Left forelimb (tissue), 1 donor: ENCODE data around the gene NTSR1.

Source experiments
- DNase-seq: peaks from one replicate; pipeline ENCODE4 v3.0.0-alpha.2; 2018; ENCODE audit warnings: low spot score

Gene NTSR1

DNA sequence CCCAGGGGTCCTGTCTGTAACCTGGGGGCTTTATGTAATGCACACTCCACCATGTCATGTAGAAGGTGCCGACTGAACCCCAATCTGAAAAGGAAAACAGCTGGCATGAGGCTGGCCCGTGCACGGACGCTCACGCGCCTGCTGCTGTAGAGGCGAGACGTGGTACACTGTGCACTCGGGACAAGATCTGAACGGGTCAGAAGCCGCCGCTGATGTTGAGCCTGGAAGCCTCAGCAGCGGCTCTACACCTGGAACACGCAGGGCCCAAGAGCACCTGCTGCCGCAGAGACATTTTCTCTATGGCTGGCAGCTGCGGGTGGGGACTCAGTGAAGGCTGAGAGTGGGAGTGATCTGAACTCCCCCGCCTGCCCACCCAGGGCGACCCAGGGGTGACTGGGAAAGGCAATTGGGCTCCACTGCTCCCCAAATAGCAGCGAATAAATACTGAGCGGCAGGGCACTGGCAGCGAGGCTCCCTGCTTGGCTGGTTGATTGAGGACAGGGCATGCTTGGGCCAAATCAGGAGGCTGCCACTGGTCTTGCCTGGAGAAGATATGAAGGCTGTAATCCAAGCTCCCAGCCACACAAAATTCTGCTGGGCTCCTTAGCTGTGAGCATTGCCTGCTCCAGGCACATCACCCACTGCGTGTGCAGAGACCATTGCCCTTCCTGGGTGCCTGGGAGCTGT is 93.5 kb downstream of the NTSR1 start:
- no peak for DNase-seq

DNA sequence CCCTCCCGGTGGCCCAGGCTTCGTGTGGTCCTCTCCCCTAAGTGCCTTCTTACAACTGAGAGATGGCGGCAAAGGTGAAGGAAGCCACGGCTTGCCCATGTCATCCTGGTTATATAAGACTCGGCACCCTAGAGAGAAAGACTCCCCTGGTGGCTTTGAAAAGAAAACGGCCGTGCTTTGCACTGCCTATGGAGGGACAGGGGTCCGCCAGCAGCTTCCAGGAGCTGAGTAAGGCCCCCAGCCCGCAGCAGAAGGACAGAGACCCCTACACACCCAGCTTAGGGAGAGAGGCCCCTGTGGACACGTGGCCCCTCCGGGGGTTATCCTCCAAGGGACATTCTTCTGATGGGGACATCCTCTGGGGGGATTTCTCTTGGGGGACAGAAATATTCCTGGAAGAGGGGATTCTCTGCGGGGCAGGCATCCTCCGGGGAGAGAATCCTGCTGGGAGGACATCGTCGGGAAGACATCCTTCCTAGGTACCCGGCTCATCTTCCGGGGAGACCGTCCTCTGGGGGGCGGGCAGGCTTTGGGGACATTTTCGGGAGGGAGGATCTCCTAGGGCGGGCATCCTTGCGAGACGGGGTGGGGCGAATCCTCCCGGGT is 95.5 kb downstream of the NTSR1 start:
- DNase-seq, result no peak

DNA sequence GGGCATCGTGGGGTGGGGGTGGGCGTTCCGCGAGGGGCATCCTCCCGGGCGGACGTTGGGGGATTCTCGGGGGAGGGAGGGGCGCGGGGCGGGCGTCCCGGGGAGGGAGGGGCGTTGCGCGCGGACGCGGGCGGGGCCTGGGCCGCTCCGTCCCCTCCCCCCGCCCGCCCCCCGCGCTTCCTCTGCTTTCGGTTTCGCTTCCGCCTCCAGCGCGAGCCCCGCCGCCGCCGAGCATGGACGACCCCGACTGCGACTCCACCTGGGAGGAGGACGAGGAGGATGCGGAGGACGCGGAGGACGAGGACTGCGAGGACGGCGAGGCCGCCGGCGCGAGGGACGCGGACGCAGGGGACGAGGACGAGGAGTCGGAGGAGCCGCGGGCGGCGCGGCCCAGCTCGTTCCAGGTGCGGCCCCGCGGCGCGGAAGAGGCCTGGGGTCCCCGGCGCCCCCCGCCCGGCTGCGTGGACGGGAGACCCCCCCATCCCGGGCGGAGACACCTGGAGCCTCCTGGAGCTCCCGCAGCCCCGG is 96.1 kb downstream of the NTSR1 start, which contains the start of gene OGFR:
TSS of gene OGFR (plus strand) at position 209 of the 528 bp plus-strand sequence. CDS start at position 234, 25 bp downstream.
- no peak for DNase-seq

DNA sequence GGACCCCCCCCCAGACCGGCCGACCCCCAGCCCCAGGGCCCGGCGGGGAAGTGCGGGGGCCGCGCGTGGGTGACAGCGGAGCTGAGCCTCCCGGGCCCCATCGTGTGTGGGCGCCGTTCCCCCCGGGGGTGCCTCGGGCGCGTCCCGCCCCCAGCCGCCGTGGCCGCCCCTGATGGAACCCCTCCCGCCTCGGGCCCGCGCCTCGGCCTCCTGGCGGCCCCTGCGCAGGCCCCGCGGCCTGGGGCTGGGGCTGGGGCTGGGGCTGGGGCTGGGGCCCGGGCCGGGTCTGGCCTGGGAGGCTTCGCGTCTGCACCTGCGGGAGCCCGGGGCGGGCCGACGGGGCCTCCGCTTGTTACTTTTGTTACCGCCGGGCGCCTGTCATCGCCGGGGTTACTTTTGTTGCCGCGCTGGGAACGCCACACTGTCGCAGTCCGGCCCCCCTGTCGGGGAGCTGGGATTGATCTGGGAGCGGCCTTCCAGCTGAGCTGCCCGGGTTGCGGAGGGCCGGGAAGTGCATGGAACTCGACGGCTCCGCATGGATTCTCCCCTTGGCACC is 96.6 kb downstream of the NTSR1 start:
- DNase-seq, result no peak

DNA sequence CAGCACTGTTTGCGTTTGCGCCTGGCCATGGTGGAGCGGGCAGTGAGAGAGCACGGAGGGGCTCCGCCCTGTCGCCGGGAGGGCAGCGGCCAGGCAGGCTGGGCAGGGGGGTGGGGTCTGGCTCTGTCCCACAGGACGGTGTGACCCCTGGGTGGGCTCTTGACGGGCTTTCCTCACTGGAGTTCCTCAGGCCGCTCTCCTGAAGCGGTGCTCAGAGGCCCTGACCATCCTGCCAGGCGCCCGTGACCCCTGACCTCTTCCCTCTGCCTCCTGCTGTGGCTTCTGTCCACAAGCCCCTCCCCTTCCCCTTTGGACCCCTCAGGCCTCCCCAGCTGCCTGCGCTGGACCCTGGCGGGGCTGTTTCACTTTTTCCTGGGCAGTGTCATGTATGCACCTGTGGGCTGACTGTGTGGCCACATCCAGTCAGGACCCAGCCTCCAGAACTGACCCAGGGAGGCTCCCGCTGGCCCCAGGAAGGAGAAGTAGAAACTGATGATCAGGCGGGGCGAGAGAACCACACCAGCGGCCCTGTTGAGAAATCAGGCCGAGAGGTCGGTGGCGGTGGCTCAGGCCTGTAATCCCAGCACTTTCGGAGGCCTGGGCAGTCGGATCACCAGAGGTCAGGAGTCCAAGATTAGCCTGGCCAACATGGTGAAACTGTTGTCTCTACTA is 97.2 kb downstream of the NTSR1 start:
- DNase-seq, result no peak

DNA sequence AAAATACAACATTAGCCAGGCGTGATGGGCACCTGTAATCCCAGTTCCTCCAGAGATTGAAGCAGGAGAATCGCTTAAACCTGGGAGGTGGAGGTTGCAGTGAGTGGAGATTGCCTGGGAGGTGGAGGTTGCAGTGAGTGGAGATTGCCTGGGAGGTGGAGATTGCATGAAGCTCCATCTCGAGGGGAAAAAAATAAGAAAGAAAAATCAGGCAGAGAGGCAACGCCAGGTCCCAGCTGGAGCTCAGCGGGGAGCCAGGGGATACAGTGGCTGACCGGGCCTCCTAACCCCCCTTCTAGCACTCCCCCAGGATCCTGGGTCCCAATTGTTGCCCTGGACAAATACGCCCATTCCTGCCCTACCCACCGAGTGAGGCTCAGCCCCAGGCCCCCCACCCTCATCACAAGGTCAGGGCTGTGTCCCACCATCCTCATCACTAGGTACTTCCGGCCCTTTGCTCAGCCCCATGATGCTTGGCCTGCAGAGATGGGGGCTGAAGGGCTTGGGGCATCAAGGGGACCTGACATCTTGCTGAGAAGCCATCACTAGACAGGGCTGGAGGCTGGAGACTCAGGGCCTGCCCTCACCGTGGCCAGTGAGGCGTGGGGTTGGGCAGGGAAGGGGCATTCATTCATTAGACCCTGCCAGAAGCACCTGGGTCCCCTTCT is 97.9 kb downstream of the NTSR1 start:
- no peak for DNase-seq

DNA sequence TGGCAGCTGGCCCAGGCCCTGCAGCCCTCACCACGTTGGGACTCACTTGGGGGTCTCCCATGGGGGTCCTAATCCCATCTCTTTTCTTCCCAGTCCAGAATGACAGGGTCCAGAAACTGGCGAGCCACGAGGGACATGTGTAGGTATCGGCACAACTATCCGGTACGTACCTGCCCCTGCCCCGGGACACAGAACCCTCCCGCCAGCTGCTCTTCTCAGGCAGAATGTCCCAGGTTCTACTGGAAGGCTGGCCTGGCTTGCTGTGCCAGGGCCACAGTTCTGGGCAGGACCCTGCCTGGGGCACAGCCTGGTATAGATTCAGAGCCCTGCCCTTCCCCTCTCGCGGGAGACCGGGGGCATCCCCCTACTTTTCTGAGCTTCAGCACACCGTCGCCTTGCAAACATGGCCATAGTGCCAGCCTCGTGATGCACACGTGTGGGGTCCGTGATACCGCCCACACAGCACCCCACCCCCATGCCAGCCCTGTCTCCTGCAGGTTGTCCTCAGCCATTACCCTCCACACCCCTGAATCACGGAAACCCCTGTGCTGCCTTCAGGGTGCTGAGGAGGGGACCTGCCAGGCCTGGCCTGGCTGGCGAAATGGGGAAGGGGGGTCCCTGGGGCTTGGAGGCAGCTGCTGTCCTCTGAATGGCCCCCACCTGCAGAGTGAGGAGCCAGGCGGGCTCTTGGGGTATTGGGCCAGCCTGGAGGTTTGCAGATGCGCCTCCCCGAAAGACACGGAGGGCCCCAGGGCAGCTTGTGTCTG is 99.0 kb downstream of the NTSR1 start:
- DNase-seq, result no peak

DNA sequence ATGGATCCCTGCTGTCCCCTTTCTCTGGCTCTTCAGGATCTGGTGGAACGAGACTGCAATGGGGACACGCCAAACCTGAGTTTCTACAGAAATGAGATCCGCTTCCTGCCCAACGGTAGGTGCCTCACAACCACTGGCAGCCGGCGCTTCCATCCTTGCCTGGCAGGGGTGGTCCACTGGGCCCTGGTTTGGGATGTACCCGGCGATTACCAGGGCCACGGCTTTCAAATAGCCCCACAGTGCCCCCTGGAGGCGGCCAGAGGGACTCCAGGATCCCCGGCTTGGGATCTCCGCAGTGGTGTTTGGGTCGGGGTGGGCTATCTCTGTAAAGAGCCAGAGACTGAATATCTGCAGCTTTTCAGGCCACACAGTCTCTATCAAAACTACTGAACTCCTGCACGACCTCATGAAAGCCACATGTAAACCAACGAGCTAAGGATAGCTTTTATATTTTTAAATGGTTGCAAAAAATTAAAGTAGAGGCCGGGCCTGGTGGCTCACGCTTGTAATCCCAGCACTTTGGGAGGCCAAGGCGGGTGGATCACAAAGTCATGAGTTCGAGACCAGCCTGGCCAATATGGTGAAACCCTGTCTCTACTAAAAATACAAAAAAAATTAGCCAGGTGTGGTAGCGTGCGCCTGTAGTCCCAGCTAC is 99.7 kb downstream of the NTSR1 start:
- DNase-seq, result no peak

DNA sequence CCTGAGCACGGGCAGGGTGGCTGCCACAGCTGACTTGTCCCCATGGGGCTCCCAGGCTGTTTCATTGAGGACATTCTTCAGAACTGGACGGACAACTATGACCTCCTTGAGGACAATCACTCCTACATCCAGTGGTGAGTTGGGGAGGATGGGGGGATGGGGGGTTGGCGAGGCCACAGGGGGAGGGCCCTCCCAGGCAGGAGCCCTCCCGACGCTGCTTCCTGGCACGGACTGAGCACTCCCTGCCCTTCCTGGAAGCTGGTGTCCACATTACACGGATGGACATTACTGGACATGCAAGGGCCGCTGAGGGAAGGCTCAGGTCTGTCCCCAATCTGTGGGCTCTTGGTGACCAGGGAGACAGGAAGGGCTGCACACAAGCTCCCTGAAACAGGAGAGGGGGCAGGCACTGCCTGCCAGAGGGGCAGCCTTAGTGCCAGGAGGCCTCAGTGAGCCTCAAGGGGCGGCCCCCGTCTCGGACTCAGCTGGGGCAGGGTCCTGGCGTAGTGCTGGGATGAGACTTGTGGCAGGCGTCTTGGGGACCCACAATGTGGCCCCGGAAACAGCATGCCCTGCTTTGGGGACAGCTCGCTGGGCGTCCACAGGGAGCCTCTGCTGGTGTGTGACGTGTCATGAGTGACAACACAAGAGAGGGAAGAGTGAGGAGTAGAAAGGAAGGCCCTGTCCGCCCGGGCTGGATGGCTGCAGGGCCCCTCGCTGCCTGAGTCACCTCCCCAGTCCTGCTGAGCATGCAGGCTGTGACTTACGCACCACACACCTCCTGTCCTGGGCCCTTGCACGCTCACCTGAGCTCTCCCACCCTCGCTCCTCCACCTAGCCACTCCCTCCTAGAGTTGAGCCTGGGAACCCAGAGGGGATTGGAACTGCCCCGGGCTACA is 101.1 kb downstream of the NTSR1 start:
- no peak for DNase-seq

DNA sequence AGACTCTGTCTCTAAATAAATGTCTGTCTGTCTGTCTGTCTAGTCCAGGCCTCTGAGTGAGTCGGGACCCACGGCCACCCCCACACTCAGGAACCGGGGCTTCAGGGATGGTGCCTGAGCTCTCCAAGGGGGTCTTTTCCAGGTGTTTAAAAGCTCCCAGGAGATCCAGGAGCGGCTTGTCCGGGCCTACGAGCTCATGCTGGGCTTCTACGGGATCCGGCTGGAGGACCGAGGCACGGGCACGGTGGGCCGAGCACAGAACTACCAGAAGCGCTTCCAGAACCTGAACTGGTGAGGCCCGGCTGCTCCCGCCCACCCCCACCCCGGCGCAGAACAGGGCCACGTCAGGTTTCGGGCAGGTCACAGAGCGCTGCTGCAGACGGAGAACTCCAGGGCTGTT is 102.7 kb downstream of the NTSR1 start:
- no peak for DNase-seq

DNA sequence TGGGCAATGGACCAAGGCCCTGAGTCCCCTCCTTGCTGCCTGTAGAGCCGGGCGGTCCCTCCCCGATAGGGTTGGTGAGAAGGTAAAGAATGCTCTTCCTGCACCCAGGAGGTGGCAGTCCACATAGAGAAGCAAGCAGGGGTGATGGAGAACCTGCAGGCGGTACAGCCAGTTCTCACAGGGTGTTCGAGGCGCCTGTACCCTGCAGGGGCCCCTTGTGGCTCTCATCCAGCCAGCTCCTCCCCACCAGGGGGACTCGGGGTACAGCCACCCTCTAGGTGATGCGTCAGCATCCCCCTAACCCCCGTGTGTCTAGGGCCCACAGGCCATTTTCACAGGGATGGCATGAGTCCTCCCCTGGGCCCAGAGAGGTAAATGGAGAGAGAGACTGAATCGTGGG is 103.1 kb downstream of the NTSR1 start:
- DNase-seq, result no peak
